Upper lobe of left lung (tissue), 4 donors: ENCODE data around the gene RNF166.

ENCODE experiments used
- POLR2A ChIP-seq, 4 donors: fragments of 450-650 bp; IDR thresholded peaks; one replicate each; pipeline ENCODE4 v1.5.1; 2016 to 2017; ENCODE audit warnings: antibody characterized with exemption in 4 of 4, mild to moderate bottlenecking in 2 of 4
- TF ChIP-seq, protein P1 (sequence below), 6 experiments: fragments of 450-650 bp in 4 of 6; fragments of 200-600 bp in 2 of 6; sonication (generic) in 2 of 6; IDR thresholded peaks; one replicate each; pipeline ENCODE4 v1.5.1; 2016 to 2019; ENCODE audit warnings: antibody characterized with exemption in 6 of 6

DNA sequence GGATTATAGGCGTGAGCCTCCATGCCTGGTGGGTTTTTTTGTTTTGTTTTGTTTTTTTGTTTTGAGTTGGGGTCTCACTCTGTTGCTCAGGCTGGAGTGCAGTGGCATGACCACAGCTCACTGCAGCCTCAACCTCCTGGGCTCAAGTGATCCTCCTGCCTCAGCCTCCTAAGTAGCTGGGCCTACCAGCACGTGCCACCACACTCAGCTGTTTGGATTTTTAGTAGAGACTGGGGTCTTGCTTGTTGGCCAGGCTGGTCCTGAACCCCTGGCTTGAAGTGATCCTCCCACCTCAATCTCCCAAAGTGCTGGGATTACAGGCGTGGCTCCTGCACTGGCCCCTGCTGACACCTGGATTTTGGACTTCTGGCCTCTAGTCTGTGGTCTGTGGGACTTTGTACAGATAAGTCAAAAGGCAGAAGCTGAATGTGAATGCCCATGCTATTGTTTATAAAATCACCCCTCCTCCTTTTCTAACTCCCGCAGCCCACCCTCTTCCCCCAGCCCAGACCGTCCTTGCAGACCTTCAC lies 25.6 kb downstream of the RNF166 start:
- TF ChIP-seq POLR2A (IDR thresholded peaks at IDR 0.05), result no peak
- TF ChIP-seq, protein P1, sequence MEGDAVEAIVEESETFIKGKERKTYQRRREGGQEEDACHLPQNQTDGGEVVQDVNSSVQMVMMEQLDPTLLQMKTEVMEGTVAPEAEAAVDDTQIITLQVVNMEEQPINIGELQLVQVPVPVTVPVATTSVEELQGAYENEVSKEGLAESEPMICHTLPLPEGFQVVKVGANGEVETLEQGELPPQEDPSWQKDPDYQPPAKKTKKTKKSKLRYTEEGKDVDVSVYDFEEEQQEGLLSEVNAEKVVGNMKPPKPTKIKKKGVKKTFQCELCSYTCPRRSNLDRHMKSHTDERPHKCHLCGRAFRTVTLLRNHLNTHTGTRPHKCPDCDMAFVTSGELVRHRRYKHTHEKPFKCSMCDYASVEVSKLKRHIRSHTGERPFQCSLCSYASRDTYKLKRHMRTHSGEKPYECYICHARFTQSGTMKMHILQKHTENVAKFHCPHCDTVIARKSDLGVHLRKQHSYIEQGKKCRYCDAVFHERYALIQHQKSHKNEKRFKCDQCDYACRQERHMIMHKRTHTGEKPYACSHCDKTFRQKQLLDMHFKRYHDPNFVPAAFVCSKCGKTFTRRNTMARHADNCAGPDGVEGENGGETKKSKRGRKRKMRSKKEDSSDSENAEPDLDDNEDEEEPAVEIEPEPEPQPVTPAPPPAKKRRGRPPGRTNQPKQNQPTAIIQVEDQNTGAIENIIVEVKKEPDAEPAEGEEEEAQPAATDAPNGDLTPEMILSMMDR (IDR thresholded peaks at IDR 0.05), result no peak
